Left forelimb (tissue), 1 donor: Measurements from ENCODE around the gene HOXC4.
"Not testable (repeated sequence)": the region's sequence is repeated elsewhere in the genome, so short reads cannot be mapped to it uniquely, and the experiment has no call there.

ENCODE experiments used
- DNase-seq: peaks from one replicate; pipeline ENCODE4 v3.0.0-alpha.2; 2018; ENCODE audit warnings: low spot score

HOXC4 gene

DNA sequence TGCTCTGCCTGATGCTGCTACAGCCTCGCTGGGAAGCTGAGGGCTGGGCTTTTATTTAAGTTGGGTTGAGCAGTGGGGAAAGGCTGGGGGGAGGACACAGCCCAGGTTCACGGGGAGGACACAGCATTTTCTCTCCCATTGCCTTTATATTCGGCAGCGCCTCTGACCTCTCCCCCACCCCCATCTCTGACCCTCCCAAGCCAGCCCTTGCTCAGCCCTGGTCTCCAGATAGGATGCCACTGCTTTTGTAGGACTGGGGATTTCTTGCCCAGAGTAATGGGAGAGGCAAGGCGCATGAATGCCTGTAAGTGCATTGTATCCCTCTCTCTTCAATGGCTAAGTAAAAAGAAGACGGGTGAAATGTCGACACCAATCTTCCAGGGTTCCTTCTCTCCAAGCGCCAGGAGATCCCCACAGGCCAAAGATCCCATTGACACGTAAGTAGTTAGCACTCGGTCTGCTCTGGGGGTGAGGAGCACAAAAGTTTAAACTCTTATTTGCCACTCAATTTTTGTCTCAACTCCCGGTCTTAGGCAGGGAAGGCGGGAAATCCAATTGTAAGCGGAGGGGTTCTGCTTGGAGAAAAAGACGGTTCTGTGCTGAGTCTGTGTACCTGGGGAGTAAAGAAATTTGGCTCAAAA is 4.6 kb downstream of the HOXC4 start:
- no peak for DNase-seq

- no peak for DNase-seq
Observed at GRCh38 chr12:54059668-54060067, 6.0 kb downstream of the HOXC4 start.

DNA sequence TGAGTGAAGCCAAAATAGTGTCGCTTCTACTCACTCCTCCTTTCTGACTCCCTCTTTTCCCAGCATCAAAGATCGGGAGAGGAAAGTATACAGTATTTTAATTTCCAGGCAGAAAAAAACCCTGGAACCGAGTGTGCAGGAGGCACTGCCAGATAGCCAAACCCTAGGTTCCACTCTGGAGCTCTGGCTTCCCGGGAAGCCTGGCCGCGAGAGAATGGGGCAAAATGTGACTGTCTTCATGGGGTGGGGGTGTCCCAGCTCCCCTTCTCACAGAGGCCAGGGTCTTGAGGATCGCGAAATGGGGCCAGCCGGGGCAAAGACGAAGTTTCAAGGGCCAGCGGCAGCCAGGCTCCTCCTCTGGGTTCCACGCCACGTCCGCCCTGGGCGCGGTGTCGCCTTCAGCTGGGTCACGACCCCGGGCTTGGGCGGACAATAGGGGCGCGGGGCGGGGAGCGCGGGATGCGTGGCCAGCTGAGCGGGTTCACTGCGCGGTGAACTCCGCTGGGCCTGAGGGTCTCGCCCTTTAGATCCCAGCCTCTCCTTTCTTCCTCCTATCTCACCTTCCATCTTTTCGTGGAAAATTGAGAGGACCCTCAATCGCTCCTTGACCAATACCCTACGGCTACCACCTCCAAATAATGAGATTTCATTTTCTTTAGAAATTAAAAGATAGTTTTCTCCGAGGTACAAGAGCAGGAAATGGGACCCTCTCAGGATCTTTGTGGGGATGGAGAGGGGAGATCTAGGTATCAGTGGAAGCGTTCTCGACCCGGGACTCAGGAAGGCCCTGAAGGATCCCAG is 6.7 kb downstream of the HOXC4 start:
- no peak for DNase-seq

GRCh38 chr12:54060975-54061778 is 7.5 kb downstream of the HOXC4 start:
- DNase-seq = no peak

DNA sequence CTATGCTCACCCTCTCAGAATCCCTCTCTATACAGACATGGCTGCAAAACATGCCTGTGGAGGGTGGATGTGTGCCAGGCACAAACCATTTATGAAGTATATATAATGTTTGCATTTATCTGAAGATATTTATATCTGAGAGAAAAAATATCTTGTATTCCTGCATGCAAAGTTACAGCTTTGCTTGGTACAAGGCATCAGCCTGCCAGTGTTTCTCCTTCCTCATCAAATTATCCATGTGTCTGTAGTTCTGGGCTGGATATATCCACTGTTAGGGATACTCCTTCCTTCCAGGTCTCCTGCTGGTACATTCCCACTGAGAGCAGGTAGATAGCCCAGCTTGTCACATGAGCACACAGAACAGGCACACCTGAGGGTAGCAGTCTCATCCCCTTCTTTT is 12.0 kb downstream of the HOXC4 start:
- DNase-seq = no peak

GRCh38 chr12:54066408-54066807 is 12.8 kb downstream of the HOXC4 start:
- DNase-seq = no peak

- DNase-seq = no peak
Observed at GRCh38 chr12:54068418-54069070, 14.9 kb downstream of the HOXC4 start.

DNA sequence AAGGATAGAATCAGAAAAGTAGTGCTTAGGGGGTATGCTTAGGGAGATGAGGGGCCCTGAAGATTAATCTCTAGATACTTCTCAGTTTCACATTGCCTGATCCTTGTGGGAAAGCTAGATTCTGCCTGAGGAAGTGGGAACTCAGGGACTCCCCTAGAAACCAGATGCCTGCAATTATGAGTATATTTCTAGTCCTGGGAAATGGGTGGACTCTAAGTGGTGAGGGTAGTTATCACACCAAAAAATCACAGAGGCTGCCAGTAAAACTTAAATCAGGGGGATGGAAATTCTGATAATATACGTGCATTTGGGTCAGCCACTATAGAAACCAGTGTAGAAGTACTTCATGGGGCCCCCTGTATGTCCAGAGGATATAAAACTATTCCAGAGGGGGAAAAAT is 18.3 kb downstream of the HOXC4 start:
- DNase-seq = no peak

DNA sequence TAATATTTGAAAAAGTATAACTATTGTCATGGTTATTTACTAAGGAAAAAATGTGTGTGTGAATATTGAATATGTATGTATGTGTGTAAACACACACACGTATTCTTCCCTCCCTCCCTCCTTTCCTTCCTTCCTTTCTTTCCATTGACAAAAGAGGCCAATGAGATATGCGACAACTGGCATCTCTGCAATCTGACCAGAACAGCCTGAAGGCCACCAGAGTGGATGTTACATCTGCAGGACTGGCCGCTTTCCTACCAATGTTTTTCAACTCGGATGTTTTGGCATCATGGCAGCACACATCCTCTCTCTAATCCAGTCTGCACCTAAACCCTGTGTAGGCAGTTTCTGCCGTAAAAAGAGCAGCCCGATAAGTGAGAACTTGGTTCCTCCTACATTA is 20.7 kb downstream of the HOXC4 start:
- DNase-seq = no peak

DNA sequence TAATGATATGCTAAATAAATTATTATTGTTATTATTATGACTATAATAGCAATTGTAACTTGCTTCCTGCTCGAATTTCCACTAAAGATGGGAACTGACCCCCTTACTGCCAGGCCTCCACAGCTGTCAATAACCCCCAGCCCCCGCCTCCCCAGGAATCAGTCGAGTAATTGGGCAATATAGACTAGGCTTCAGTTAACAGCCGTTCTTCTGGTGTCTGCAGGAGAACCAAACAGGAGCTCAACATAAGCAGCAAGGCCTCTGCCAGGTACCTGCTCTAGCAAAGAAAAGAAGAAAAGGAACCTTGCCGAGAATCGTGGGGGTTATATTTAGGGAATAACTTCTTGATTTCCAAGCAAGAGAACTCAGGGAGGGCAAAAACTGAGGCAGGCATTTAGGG is 21.8 kb downstream of the HOXC4 start:
- no peak for DNase-seq

- DNase-seq = no peak
Observed at GRCh38 chr12:54075974-54076373, 22.3 kb downstream of the HOXC4 start.

DNA sequence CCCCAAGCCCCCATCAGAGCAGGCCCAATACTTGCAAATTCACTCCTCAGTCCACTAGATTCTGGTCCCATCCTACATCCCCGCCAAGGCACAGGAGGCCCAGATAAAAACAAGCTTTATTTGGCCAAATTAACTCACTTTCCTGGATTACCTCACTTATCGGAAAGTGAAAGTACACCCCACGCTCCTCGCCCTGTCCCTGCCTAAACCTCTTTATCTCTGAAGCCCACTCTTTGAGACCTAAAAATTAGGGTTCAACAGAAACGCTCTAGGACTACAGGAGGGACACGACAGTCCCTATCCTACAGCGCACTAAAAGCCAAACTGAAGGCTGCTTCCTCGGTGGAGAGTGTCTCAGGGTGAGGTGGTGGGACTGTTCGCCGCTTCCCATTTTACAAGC is 24.2 kb downstream of the HOXC4 start:
- not testable (repeated sequence) for DNase-seq

GRCh38 chr12:54079115-54079514 is 25.5 kb downstream of the HOXC4 start:
- DNase-seq = not testable (repeated sequence)

DNA sequence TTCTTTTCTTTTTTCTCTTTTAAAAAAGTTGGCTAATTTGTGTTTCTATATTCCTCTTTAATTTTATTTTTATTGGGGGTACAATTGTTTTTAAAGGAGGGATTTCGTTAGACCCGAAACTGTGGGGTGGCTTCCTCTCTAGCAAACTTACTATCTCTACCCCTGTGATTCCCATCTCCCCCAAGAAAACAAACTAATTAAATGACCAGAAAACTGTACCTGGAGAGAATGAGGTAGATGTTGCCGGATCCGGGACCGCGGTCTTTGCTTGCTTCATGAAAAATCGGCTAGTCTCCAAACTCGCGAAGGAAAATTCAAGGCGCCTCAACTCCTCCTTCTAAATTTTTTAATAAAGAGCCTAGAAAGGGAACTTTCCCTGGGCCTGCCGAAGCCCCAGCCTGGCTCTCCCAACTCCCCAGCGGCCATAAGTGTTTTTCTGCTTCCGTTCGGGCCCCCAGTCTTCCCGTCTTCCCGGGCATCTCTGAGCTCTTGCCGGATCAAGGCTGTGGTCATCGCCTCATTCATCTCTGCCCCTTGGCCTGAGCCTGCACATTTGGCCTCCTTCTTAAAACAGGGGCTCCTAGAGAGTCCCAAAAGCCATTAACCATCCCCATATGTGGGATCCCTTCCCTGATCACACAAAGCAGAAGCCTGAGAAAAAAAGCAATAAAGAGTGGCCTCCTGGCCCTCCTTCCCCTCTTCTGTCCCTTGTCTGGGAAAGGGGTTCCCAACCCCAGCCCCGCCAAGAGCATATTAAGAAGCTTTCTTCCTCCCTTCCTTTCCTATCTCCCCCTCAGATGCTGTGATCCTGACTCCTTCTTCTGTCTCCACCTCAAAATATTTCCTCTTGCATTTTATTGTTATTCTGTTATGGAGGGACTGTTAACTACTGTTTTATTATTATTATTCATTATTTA is 26.6 kb downstream of the HOXC4 start:
- not testable (repeated sequence) for DNase-seq

DNA sequence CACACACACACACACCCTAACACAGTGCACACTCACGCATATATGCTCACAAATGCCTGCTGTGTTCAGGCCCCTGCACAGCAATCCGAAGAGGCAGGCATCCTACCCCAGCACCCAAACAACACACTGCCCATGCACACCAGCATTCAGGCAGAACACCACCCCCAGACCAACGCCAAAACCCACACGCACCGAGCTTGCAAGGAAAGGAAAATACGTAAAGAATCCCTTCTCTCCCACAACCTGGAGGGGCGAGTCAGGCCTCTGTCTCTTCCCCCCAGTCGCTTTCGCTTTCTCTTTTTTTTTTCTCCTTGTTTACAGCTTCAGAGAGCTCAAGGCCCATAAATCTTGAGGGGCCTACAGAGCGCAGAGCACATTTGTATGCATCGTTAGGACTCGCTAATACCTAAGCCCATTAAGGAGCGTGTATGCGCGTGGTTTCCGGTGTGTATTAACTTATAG is 27.4 kb downstream of the HOXC4 start:
- DNase-seq = not testable (repeated sequence)

DNA sequence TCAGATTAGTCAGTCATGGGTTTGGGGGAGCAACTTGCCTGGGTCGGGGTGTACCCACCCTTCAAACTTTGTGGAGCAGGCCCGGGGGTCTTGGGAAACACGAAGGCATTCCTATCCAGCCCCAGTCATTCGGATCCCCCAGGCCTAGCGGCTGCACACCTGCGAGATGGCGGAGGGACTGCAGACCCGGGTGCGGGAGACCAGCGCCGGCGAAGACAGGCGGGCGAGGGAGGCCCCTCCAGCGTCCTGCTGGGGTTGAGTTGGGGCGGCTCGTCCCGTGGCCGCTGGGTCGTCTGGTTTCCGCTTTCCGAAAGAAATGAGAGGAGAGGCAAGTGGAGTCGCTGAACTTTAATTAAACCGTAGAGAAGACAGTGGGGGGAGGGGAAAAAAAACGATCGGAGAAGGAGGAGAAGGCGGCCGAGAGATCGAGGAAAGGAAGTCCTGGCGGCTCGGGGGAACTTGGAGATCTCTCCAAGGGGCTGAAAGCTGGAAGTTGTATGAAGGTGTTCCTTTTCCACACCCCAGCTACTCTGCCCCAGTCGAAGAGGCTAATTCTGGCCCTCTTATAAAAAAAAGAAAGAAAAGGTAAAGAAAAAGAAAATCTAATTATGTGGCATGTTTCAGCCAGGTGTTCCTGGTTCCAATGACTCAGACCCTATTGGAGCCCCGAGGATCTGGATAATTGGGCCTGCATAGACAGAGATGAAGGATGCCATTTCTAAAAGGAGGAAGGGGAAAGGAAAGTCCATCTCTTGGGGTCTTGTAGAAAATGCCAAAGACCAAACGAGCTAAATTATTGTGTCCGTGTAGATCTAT is 28.2 kb downstream of the HOXC4 start:
- not testable (repeated sequence) for DNase-seq

GRCh38 chr12:54082397-54082892 is 28.8 kb downstream of the HOXC4 start:
- DNase-seq = no peak

DNA sequence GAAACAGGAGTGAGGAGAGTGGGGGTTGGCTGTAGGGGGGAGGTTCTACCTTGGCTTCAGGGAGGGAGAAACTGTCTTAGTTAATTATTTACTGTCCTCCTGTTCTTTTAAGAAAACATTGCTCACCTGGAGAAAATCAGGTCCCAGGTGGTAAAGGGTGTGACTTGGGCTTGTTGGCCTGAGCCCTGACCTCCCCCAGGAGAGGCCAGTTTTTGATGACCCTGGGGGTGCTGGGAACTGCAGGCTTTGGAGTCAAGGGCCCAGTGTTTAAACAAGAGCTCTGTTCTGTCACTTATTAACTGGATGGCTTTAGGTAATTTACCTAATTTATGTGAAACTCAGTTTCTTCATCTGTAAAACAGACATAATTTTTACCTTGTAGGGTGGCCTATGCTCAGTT is 34.4 kb downstream of the HOXC4 start:
- not testable (repeated sequence) for DNase-seq

- not testable (repeated sequence) for DNase-seq
Observed at GRCh38 chr12:54089465-54089864, 35.8 kb downstream of the HOXC4 start.

GRCh38 chr12:54090312-54090711 is 36.7 kb downstream of the HOXC4 start:
- DNase-seq = not testable (repeated sequence)
